ENCODE measurements around the gene CPT1A.

Gene CPT1A

GRCh38 chr11:68778205-68778604, 63.5 kb downstream of the CPT1A start:
- H3K27me3 ChIP-seq (ENCODE audit: control insufficient read depth in 1 of 2, insufficient read depth in 2 of 2, low read length in 2 of 2) = no peaks in the 10 kb centered on the region
- H3K4me1 ChIP-seq (ENCODE audit: insufficient read depth, low read length) = no peaks in the 10 kb centered on the region
- H3K4me3 ChIP-seq (ENCODE audit: low read depth in 1 of 2, low read length in 2 of 2) = no peak overlapping the region
- H3K9me3 ChIP-seq (ENCODE audit: low read length) = no peaks in the 10 kb centered on the region
- H3K36me3 ChIP-seq (ENCODE audit: insufficient read depth, low read length) = peaks cover 86% of the 10 kb centered on the region
- H3K9ac ChIP-seq (ENCODE audit: low read length) = no peak overlapping the region
- no peak overlapping the region for H3K27ac ChIP-seq (ENCODE audit: low read depth, low read length)

DNA sequence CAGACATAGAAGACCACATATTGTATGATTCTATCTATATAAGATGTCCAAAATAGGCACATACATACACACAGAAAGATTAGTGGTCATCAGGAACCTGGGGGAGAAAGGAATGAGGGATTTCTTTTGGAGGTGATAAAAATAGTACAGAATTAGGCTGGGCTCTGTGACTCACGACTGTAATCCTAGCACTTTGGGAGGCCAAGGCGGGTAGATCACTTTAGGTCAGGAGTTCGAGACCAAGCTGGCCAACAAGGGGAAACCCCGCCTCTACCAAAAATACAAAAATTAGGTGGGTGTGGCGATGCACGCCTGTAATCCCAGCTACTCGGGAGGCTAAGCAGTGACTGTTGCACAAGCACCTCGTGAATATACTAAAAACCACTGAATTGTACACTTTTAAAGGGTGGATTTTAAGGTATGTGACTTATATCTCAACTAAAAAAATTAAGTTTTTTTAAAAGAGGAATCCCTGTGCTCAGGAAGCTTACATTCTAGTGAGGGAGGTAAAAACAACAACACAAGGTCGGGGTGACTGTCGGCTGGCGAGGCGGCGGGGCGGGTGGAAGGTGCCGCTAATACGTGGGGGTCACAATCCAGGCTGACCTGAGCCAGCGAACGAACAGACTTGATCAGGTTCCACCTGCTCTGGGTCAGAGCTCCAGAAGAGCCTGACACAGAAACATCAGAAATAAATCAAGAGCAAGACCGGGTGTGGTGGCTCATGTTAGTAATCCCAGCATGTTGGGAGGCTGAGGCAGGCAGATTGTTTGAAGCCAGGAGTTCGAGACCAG, 65.1 kb downstream of the CPT1A start:
- peaks cover 88% of the 10 kb centered on the region for H3K36me3 ChIP-seq (ENCODE audit: insufficient read depth, low read length)
- no peaks in the 10 kb centered on the region for H3K9me3 ChIP-seq (ENCODE audit: low read length)
- H3K9ac ChIP-seq (ENCODE audit: low read length) = no peak overlapping the region
- H3K27me3 ChIP-seq (ENCODE audit: control insufficient read depth in 1 of 2, insufficient read depth in 2 of 2, low read length in 2 of 2) = no peaks in the 10 kb centered on the region
- H3K4me1 ChIP-seq (ENCODE audit: insufficient read depth, low read length) = no peaks in the 10 kb centered on the region
- H3K27ac ChIP-seq (ENCODE audit: low read depth, low read length) = no peak overlapping the region
- no peak overlapping the region for H3K4me3 ChIP-seq (ENCODE audit: low read depth in 1 of 2, low read length in 2 of 2)

GRCh38 chr11:68775951-68776388, 65.7 kb downstream of the CPT1A start:
- no peak overlapping the region for H3K4me3 ChIP-seq (ENCODE audit: low read depth in 1 of 2, low read length in 2 of 2)
- no peaks in the 10 kb centered on the region for H3K9me3 ChIP-seq (ENCODE audit: low read length)
- H3K27me3 ChIP-seq (ENCODE audit: control insufficient read depth in 1 of 2, insufficient read depth in 2 of 2, low read length in 2 of 2) = no peaks in the 10 kb centered on the region
- no peak overlapping the region for H3K9ac ChIP-seq (ENCODE audit: low read length)
- no peak overlapping the region for H3K27ac ChIP-seq (ENCODE audit: low read depth, low read length)
- peaks cover 88% of the 10 kb centered on the region for H3K36me3 ChIP-seq (ENCODE audit: insufficient read depth, low read length)
- H3K4me1 ChIP-seq (ENCODE audit: insufficient read depth, low read length) = no peaks in the 10 kb centered on the region

DNA sequence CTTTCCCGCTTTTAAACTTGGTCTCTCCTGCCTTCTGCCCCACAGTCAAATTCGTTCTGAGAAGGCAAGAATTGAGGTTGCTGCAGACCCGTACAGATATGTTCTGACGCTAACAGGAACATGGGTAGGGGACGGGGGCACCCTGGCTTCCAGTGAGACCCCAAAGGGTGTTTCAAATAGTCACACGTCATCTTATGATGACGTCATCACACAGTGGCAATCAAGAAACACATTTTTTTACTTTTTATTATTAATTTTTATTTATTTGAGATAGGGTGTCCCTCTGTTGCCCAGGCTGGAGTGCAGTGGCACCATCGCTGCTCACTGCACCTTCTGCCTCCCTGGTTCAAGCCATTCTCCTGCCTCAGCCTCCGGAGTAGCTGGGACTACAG, 67.5 kb downstream of the CPT1A start:
- Histone ChIP-seq H3K36me3 (ENCODE audit: insufficient read depth, low read length) (peaks cover 90% of the 10 kb centered on the region), H3K9me3 (ENCODE audit: low read length) (no peaks in the 10 kb centered on the region), H3K27ac (ENCODE audit: low read depth, low read length) (no peak overlapping the region), H3K4me1 (ENCODE audit: insufficient read depth, low read length) (no peaks in the 10 kb centered on the region), H3K9ac (ENCODE audit: low read length) (no peak overlapping the region), H3K4me3 (ENCODE audit: low read depth in 1 of 2, low read length in 2 of 2) (no peak overlapping the region), H3K27me3 (ENCODE audit: control insufficient read depth in 1 of 2, insufficient read depth in 2 of 2, low read length in 2 of 2) (no peaks in the 10 kb centered on the region)

- no peaks in the 10 kb centered on the region for H3K27me3 ChIP-seq (ENCODE audit: control insufficient read depth in 1 of 2, insufficient read depth in 2 of 2, low read length in 2 of 2)
- no peak overlapping the region for H3K9ac ChIP-seq (ENCODE audit: low read length)
- H3K9me3 ChIP-seq (ENCODE audit: low read length) = no peaks in the 10 kb centered on the region
- H3K36me3 ChIP-seq (ENCODE audit: insufficient read depth, low read length) = peaks cover 92% of the 10 kb centered on the region
- H3K4me3 ChIP-seq (ENCODE audit: low read depth in 1 of 2, low read length in 2 of 2) = no peak overlapping the region
- H3K27ac ChIP-seq (ENCODE audit: low read depth, low read length) = no peak overlapping the region
- H3K4me1 ChIP-seq (ENCODE audit: insufficient read depth, low read length) = no peaks in the 10 kb centered on the region
Observed at GRCh38 chr11:68773521-68774193, 68.1 kb downstream of the CPT1A start.

GRCh38 chr11:68772936-68773335, 68.8 kb downstream of the CPT1A start:
- no peaks in the 10 kb centered on the region for H3K4me1 ChIP-seq (ENCODE audit: insufficient read depth, low read length)
- H3K4me3 ChIP-seq (ENCODE audit: low read depth in 1 of 2, low read length in 2 of 2) = no peak overlapping the region
- no peak overlapping the region for H3K27ac ChIP-seq (ENCODE audit: low read depth, low read length)
- no peak overlapping the region for H3K9ac ChIP-seq (ENCODE audit: low read length)
- peaks cover 94% of the 10 kb centered on the region for H3K36me3 ChIP-seq (ENCODE audit: insufficient read depth, low read length)
- no peaks in the 10 kb centered on the region for H3K27me3 ChIP-seq (ENCODE audit: control insufficient read depth in 1 of 2, insufficient read depth in 2 of 2, low read length in 2 of 2)
- H3K9me3 ChIP-seq (ENCODE audit: low read length) = no peaks in the 10 kb centered on the region

GRCh38 chr11:68770781-68771180, 70.9 kb downstream of the CPT1A start:
- Histone ChIP-seq H3K9ac (ENCODE audit: low read length) (no peak overlapping the region), H3K4me1 (ENCODE audit: insufficient read depth, low read length) (no peaks in the 10 kb centered on the region), H3K4me3 (ENCODE audit: low read depth in 1 of 2, low read length in 2 of 2) (no peak overlapping the region), H3K27ac (ENCODE audit: low read depth, low read length) (no peak overlapping the region), H3K27me3 (ENCODE audit: control insufficient read depth in 1 of 2, insufficient read depth in 2 of 2, low read length in 2 of 2) (no peaks in the 10 kb centered on the region), H3K9me3 (ENCODE audit: low read length) (no peaks in the 10 kb centered on the region), H3K36me3 (ENCODE audit: insufficient read depth, low read length) (peaks cover 88% of the 10 kb centered on the region)

- no peak overlapping the region for H3K4me3 ChIP-seq (ENCODE audit: low read depth in 1 of 2, low read length in 2 of 2)
- H3K9me3 ChIP-seq (ENCODE audit: low read length) = no peaks in the 10 kb centered on the region
- H3K27me3 ChIP-seq (ENCODE audit: control insufficient read depth in 1 of 2, insufficient read depth in 2 of 2, low read length in 2 of 2) = no peaks in the 10 kb centered on the region
- H3K27ac ChIP-seq (ENCODE audit: low read depth, low read length) = no peak overlapping the region
- H3K36me3 ChIP-seq (ENCODE audit: insufficient read depth, low read length) = peaks cover 85% of the 10 kb centered on the region
- H3K9ac ChIP-seq (ENCODE audit: low read length) = no peak overlapping the region
- no peaks in the 10 kb centered on the region for H3K4me1 ChIP-seq (ENCODE audit: insufficient read depth, low read length)
Observed at GRCh38 chr11:68767672-68768071, 74.0 kb downstream of the CPT1A start.

DNA sequence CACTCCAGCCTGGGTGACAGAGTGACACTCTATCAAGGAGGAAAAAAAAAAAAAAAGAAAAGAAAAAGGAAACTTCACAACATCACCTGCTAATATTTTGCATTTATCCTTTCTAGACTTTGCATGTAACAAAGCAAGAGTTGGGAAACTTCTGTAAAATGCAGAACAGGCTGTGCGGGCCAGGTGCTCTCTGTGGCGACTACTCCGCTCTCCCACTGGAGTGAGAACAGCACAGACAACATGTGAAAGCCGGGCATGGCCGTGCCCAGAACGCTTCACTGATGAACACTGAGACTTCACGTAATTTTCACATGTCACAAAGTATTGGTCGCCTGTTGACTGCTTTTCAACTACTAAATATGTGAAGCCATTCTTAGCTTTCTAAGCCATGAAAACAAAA, 74.9 kb downstream of the CPT1A start:
- Histone ChIP-seq H3K9ac (ENCODE audit: low read length) (no peak overlapping the region), H3K36me3 (ENCODE audit: insufficient read depth, low read length) (peaks cover 84% of the 10 kb centered on the region), H3K27ac (ENCODE audit: low read depth, low read length) (no peak overlapping the region), H3K27me3 (ENCODE audit: control insufficient read depth in 1 of 2, insufficient read depth in 2 of 2, low read length in 2 of 2) (no peaks in the 10 kb centered on the region), H3K9me3 (ENCODE audit: low read length) (no peaks in the 10 kb centered on the region), H3K4me1 (ENCODE audit: insufficient read depth, low read length) (no peaks in the 10 kb centered on the region), H3K4me3 (ENCODE audit: low read depth in 1 of 2, low read length in 2 of 2) (no peak overlapping the region)

- H3K4me1 ChIP-seq (ENCODE audit: insufficient read depth, low read length) = no peaks in the 10 kb centered on the region
- H3K4me3 ChIP-seq (ENCODE audit: low read depth in 1 of 2, low read length in 2 of 2) = no peak overlapping the region
- H3K9me3 ChIP-seq (ENCODE audit: low read length) = no peaks in the 10 kb centered on the region
- H3K27ac ChIP-seq (ENCODE audit: low read depth, low read length) = no peak overlapping the region
- no peak overlapping the region for H3K9ac ChIP-seq (ENCODE audit: low read length)
- no peaks in the 10 kb centered on the region for H3K27me3 ChIP-seq (ENCODE audit: control insufficient read depth in 1 of 2, insufficient read depth in 2 of 2, low read length in 2 of 2)
- peaks cover 76% of the 10 kb centered on the region for H3K36me3 ChIP-seq (ENCODE audit: insufficient read depth, low read length)
Observed at GRCh38 chr11:68764746-68765145, 77.0 kb downstream of the CPT1A start.

DNA sequence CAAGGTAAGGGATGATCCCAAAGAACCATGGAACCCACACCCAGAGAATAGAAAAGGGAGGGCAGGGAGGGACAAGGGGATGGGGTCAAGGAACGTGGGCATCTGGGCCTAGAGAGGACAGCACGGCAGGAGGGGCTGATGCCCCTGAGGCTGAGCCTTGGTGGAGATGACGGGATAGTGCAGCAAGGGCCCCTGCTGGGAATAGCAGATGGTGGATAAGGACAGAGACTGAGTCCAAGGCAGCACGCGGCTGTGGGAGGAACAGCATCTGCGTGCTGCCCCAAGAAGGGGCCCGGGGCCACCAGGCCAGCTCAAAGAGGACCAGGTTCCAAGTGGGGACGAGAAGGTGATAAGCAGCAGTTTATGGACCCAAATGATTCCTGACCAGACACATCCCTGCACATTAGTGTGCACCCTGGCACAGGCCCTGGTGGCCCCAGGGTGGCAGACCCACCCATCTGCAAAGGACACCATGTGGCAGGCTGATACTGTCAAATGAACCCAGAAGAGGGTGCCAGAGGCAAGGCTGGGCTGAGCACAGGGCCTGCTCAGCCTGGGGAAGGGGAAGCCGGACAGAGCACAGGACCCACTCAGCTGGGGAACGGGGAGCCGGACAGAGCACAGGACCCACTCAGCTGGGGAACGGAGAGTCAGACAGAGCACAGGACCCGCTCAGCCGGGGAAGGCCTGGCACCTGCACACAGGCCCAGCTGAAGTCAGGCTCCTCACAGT, 77.6 kb downstream of the CPT1A start:
- no peak overlapping the region for H3K27ac ChIP-seq (ENCODE audit: low read depth, low read length)
- H3K36me3 ChIP-seq (ENCODE audit: insufficient read depth, low read length) = peaks cover 76% of the 10 kb centered on the region
- no peak overlapping the region for H3K4me3 ChIP-seq (ENCODE audit: low read depth in 1 of 2, low read length in 2 of 2)
- no peak overlapping the region for H3K9ac ChIP-seq (ENCODE audit: low read length)
- no peaks in the 10 kb centered on the region for H3K9me3 ChIP-seq (ENCODE audit: low read length)
- no peaks in the 10 kb centered on the region for H3K27me3 ChIP-seq (ENCODE audit: control insufficient read depth in 1 of 2, insufficient read depth in 2 of 2, low read length in 2 of 2)
- H3K4me1 ChIP-seq (ENCODE audit: insufficient read depth, low read length) = no peaks in the 10 kb centered on the region

Data from muscle layer of colon (tissue), 2 donors.